ENCODE data around the gene AJAP1.

The AJAP1 gene

GRCh38 chr1:4627353-4627752 lies 27.1 kb upstream of the AJAP1 start:
- ATAC-seq = no peak
- no peak for TF ChIP-seq ZNF565 (CRISPR knock-in tag; conservative IDR thresholded peaks at IDR 0.05; ENCODE audit: low read depth)
- no peak for TF ChIP-seq SNAI2 (CRISPR knock-in tag; IDR thresholded peaks at IDR 0.05)
- no peak for TF ChIP-seq OSR1 (CRISPR knock-in tag; IDR thresholded peaks at IDR 0.05)

- no peak for TF ChIP-seq CSRNP3 (CRISPR knock-in tag; IDR thresholded peaks at IDR 0.05)
- TF ChIP-seq ZNF8 (CRISPR knock-in tag; IDR thresholded peaks at IDR 0.05) = no peak
- no peak for TF ChIP-seq POU6F1 (CRISPR knock-in tag; IDR thresholded peaks at IDR 0.05; ENCODE audit: borderline replicate concordance, low read depth)
- TF ChIP-seq CSDC2 (CRISPR knock-in tag; IDR thresholded peaks at IDR 0.05) = no peak
- no peak for TF ChIP-seq ZFP30 (CRISPR knock-in tag; IDR thresholded peaks at IDR 0.05)
- no peak for TF ChIP-seq OSR1 (CRISPR knock-in tag; IDR thresholded peaks at IDR 0.05)
- TF ChIP-seq SNAI2 (CRISPR knock-in tag; IDR thresholded peaks at IDR 0.05) = no peak
- no peak for TF ChIP-seq ZFP3 (CRISPR knock-in tag; IDR thresholded peaks at IDR 0.05)
- no peak for TF ChIP-seq PPARA (CRISPR knock-in tag; IDR thresholded peaks at IDR 0.05; ENCODE audit: borderline replicate concordance)
- no peak for TF ChIP-seq PATZ1 (CRISPR knock-in tag; IDR thresholded peaks at IDR 0.05; ENCODE audit: borderline replicate concordance)
- no peak for TF ChIP-seq TSHZ2 (CRISPR knock-in tag; IDR thresholded peaks at IDR 0.05)
- no peak for TF ChIP-seq ARNTL (CRISPR knock-in tag; IDR thresholded peaks at IDR 0.05; ENCODE audit: borderline replicate concordance, low read depth)
- TF ChIP-seq CREB5 (CRISPR knock-in tag; IDR thresholded peaks at IDR 0.05; ENCODE audit: low read depth) = no peak
- TF ChIP-seq RARB (CRISPR knock-in tag; IDR thresholded peaks at IDR 0.05) = no peak
- ATAC-seq = no peak
Measured at GRCh38 chr1:4628992-4629391, 25.4 kb upstream of the AJAP1 start.

GRCh38 chr1:4630561-4630960 lies 23.8 kb upstream of the AJAP1 start:
- TF ChIP-seq ESRRG (CRISPR knock-in tag; IDR thresholded peaks at IDR 0.05) (no peak), TCF4 (CRISPR knock-in tag; IDR thresholded peaks at IDR 0.05; ENCODE audit: borderline replicate concordance) (no peak), GLIS3 (CRISPR knock-in tag; IDR thresholded peaks at IDR 0.05) (no peak), ZNF70 (CRISPR knock-in tag; IDR thresholded peaks at IDR 0.05) (no peak), TSHZ2 (CRISPR knock-in tag; IDR thresholded peaks at IDR 0.05) (no peak), POU6F1 (CRISPR knock-in tag; IDR thresholded peaks at IDR 0.05; ENCODE audit: borderline replicate concordance, low read depth) (no peak), ZNF8 (CRISPR knock-in tag; IDR thresholded peaks at IDR 0.05) (no peak), RARB (CRISPR knock-in tag; IDR thresholded peaks at IDR 0.05) (no peak), CREB5 (CRISPR knock-in tag; IDR thresholded peaks at IDR 0.05; ENCODE audit: low read depth) (no peak), PPARA (CRISPR knock-in tag; IDR thresholded peaks at IDR 0.05; ENCODE audit: borderline replicate concordance) (no peak), SNAI2 (CRISPR knock-in tag; IDR thresholded peaks at IDR 0.05) (no peak), ZFP3 (CRISPR knock-in tag; IDR thresholded peaks at IDR 0.05) (no peak)
- ATAC-seq = no peak
